ENCODE measurements around the gene DCBLD2. TPM values are rescaled to one million over a fixed set of nuclear protein-coding genes. Genes with fewer than 3 reads are reported as not detected.

The DCBLD2 gene
- total and polyA plus RNA-seq, 12 donors, result 9.1 to 68.2 (median 40.9) TPM

- Histone ChIP-seq H3K36me3 (replicated peaks in 1 of 2) (peaks cover 0 to 21% of the 10 kb centered on the region in 2 donors), H3K4me3 (no peak overlapping the region), H3K4me1 (replicated peaks in 1 of 2) (peaks cover 0 to 5% of the 10 kb centered on the region in 2 donors), H3K27ac (no peak overlapping the region), H3K9me3 (replicated peaks in 1 of 3) (no peaks in the 10 kb centered on the region), H3K27me3 (no peaks in the 10 kb centered on the region)
- intact Hi-C loops (cut with DNase I), result loop anchor here in 1 of 2 donors (5.0 kb wide), 1 partner anchor 209 kb away; no protein-coding TSS in a partner anchor
- no peak for TF ChIP-seq CTCF (IDR thresholded peaks at IDR 0.05)
- no peak for TF ChIP-seq POLR2A (IDR thresholded peaks at IDR 0.05)
- 59 to 76% (median 75%) methylated on average over 6 of the region's 6 CpGs for WGBS, 4 donors
- DNase-seq, result no peak
Observed at GRCh38 chr3:98811048-98811447, 90.4 kb downstream of the DCBLD2 start.

GRCh38 chr3:98809557-98809956 lies 91.9 kb downstream of the DCBLD2 start:
- Histone ChIP-seq H3K27ac (no peak overlapping the region), H3K4me3 (no peak overlapping the region), H3K4me1 (replicated peaks in 1 of 2) (peaks cover 0 to 5% of the 10 kb centered on the region in 2 donors), H3K9me3 (replicated peaks in 1 of 3) (no peaks in the 10 kb centered on the region), H3K27me3 (no peaks in the 10 kb centered on the region), H3K36me3 (replicated peaks in 1 of 2) (peaks cover 0 to 31% of the 10 kb centered on the region in 2 donors)
- 45 to 52% (median 48%) methylated on average over 3 of the region's 3 CpGs for WGBS, 4 donors
- intact Hi-C loops (cut with DNase I), result loop anchor here in 1 of 2 donors (5.0 kb wide), 1 partner anchor 207 kb away; no protein-coding TSS in a partner anchor
- no peak for TF ChIP-seq CTCF (IDR thresholded peaks at IDR 0.05)
- no peak for TF ChIP-seq POLR2A (IDR thresholded peaks at IDR 0.05)
- peak in 4 of 7 donors; percentile 9 to 30 (median 24) for DNase-seq

GRCh38 chr3:98808071-98808470 lies 93.4 kb downstream of the DCBLD2 start:
- Histone ChIP-seq H3K36me3 (replicated peaks in 1 of 2) (peaks cover 0 to 31% of the 10 kb centered on the region in 2 donors), H3K4me3 (no peak overlapping the region)
- intact Hi-C loops (cut with DNase I), result loop anchor here in 1 of 2 donors (5.0 kb wide), 1 partner anchor 206 kb away; no protein-coding TSS in a partner anchor

GRCh38 chr3:98807561-98807960 lies 93.9 kb downstream of the DCBLD2 start:
- peaks cover 0 to 31% of the 10 kb centered on the region in 2 donors for H3K36me3 ChIP-seq (replicated peaks in 1 of 2)
- TF ChIP-seq CTCF (IDR thresholded peaks at IDR 0.05) (no peak), POLR2A (IDR thresholded peaks at IDR 0.05) (no peak)

More at GRCh38 chr3:98808071-98808470, 93.4 kb downstream of the DCBLD2 start:
- 92 to 99% (median 98%) methylated on average over 2 of the region's 2 CpGs for WGBS, 4 donors
- Histone ChIP-seq H3K9me3 (replicated peaks in 1 of 3) (no peaks in the 10 kb centered on the region), H3K4me1 (replicated peaks in 1 of 2) (peaks cover 0 to 5% of the 10 kb centered on the region in 2 donors), H3K27ac (no peak overlapping the region), H3K27me3 (no peaks in the 10 kb centered on the region)
- TF ChIP-seq CTCF (IDR thresholded peaks at IDR 0.05), result no peak
- no peak for TF ChIP-seq POLR2A (IDR thresholded peaks at IDR 0.05)
- DNase-seq, result no peak

More at GRCh38 chr3:98807561-98807960, 93.9 kb downstream of the DCBLD2 start:
- 87 to 98% (median 93%) methylated on average over 1 of the region's 1 CpG for WGBS, 4 donors
- no peaks in the 10 kb centered on the region for H3K9me3 ChIP-seq (replicated peaks in 1 of 3)
- DNase-seq, result no peak
- no peak overlapping the region for H3K27ac ChIP-seq
- intact Hi-C loops (cut with DNase I), result loop anchor here in 1 of 2 donors (5.0 kb wide), 1 partner anchor 205 kb away; no protein-coding TSS in a partner anchor
- H3K27me3 ChIP-seq, result no peaks in the 10 kb centered on the region
- H3K4me3 ChIP-seq, result no peak overlapping the region
- H3K4me1 ChIP-seq (replicated peaks in 1 of 2), result peaks cover 0 to 5% of the 10 kb centered on the region in 2 donors
